NT2/D1 (cell line): ENCODE measurements around the gene CIROP.

Experiments used
- YY1 ChIP-seq: IDR thresholded peaks from 2 replicates; pipeline ENCODE4 v1.6.1; 2011; ENCODE audit not compliant: insufficient read length, insufficient read depth
- ZNF274 ChIP-seq: IDR thresholded peaks from 2 replicates; pipeline ENCODE4 v1.6.1; 2011; ENCODE audit warnings: mild to moderate bottlenecking, low read depth, low read length

DNA sequence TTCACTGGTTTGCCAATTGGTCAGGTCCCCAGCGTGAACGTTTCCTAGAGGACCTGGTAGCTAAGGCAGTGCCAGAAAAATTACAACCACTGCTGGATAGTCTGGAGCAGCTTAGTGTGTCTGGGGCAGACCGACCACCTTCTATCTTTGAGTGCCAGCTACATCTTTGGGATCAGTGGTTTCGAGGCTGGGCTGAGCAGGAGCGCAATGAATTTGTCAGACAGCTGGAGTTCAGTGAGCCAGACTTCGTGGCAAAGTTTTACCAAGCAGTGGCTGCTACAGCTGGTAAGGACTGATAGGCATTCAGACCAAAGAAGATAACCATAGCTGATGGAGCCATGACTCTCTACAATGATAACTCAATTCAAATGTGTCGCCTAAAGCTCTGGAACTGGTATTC, 7.0 kb downstream of the CIROP start:
- no peak for TF ChIP-seq ZNF274
- TF ChIP-seq YY1 = no peak
